ENCODE results near the gene NRTN.

Gene NRTN

DNA sequence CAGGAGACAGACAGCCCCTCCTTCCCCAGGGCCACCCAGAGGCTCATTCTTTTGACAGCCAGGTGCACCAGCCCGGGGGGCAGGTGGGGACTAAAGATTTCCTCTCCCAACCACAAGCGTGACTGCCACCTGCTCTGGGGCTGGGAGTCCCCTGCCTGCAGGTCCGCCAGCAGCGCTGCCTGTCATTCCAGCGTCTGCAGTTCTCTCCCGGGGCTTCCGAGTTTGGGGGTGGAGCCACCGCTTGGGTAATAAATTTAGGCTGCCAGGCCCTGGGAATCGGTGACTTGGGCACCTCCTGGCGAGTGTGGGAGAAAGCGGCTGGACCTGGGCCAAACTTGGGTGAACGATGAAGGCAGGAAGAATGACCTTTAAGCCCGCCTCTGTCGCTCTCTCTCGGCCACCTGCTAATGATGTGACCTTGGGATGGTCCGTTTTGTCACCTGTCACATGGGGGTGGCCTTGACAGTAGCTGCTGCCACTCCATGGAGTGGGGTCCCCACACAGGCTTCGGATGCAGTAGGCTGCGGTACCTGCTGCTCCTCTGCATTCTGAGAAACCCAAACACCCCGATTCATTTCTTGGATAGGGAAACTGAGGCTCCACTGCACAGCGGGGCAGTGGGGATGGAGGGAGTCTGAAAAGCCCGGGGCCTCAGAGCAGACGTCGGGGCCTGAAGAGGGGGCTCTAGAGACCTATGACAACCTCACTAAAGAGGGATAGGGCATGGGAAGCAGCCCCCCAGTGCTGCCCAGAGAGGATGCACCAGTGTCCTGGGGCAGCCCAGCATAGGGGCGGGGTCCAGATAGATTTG lies 21.9 kb downstream of the NRTN start:
- H3F3A ChIP-seq (ENCODE audit: low read depth): no peaks in the 10 kb centered on the region
- peak overlapping the region; percentile 64 for H3K4me2 ChIP-seq (ENCODE audit: low read depth, low read length, poor library complexity, severe bottlenecking)
- no peak for TF ChIP-seq EZH2phosphoT487 (IDR thresholded peaks at IDR 0.05; ENCODE audit: borderline replicate concordance)
- TF ChIP-seq, protein P1, sequence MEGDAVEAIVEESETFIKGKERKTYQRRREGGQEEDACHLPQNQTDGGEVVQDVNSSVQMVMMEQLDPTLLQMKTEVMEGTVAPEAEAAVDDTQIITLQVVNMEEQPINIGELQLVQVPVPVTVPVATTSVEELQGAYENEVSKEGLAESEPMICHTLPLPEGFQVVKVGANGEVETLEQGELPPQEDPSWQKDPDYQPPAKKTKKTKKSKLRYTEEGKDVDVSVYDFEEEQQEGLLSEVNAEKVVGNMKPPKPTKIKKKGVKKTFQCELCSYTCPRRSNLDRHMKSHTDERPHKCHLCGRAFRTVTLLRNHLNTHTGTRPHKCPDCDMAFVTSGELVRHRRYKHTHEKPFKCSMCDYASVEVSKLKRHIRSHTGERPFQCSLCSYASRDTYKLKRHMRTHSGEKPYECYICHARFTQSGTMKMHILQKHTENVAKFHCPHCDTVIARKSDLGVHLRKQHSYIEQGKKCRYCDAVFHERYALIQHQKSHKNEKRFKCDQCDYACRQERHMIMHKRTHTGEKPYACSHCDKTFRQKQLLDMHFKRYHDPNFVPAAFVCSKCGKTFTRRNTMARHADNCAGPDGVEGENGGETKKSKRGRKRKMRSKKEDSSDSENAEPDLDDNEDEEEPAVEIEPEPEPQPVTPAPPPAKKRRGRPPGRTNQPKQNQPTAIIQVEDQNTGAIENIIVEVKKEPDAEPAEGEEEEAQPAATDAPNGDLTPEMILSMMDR (conservative IDR thresholded peaks at IDR 0.05; ENCODE audit: low read length): 0 out of 2 replicates have a peak, but pooled peaks have one; percentile 30
- no peaks in the 10 kb centered on the region for H3K79me2 ChIP-seq (ENCODE audit: insufficient read depth, low read length)
- peaks cover 10% of the 10 kb centered on the region for H3K4me1 ChIP-seq (ENCODE audit: insufficient read depth, low read length, poor library complexity, severe bottlenecking)
- H4K20me1 ChIP-seq (ENCODE audit: insufficient read depth, low read length, poor library complexity, severe bottlenecking): no peaks in the 10 kb centered on the region
- H3K27me3 ChIP-seq (ENCODE audit: insufficient read depth, low read length, poor library complexity, severe bottlenecking): no peaks in the 10 kb centered on the region
- peak overlapping the region; percentile 58 for H3K4me3 ChIP-seq (ENCODE audit: low read length, poor library complexity, severe bottlenecking)
- H3K9me3 ChIP-seq (ENCODE audit: insufficient read depth, low read depth, low read length): no peaks in the 10 kb centered on the region
- peak overlapping the region; percentile 74 for H2AFZ ChIP-seq (ENCODE audit: low read length)
- no peak overlapping the region for H3K9ac ChIP-seq (ENCODE audit: low read depth, low read length, poor library complexity, severe bottlenecking)
- H3K36me3 ChIP-seq (ENCODE audit: insufficient read depth, low read length): no peaks in the 10 kb centered on the region
- no peaks in the 10 kb centered on the region for H3K9me2 ChIP-seq (replicated peaks; ENCODE audit: low read depth, low read length)

DNA sequence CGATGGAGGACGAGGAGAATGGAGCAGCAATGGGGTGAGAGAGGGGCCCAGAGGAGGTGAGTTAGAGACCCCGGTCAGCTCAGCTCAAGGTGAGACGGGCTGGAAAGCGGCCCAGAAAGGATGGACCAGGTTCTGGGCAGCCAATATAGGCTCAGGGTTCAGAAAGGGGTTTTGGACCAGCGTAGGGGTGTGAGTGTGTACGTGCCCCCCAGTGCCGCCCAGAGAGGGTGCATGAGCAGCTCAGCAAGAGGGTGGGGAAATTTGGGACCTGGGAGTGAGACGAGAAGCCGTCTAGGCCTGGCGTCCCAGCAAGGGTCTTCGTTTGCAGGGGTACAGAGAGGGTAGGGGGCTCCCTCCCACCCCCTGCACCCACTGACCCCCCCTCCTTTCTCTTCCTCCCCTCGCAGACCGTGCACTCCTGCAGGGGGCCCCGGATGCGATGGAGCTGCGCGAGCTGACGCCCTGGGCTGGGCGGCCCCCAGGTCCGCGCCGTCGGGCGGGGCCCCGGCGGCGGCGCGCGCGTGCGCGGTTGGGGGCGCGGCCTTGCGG lies 22.5 kb downstream of the NRTN start:
- Histone ChIP-seq H3K4me2 (ENCODE audit: low read depth, low read length, poor library complexity, severe bottlenecking) (peak overlapping the region; percentile 64), H3K79me2 (ENCODE audit: insufficient read depth, low read length) (no peaks in the 10 kb centered on the region), H3K36me3 (ENCODE audit: insufficient read depth, low read length) (no peaks in the 10 kb centered on the region), H2AFZ (ENCODE audit: low read length) (no peak overlapping the region), H3K27me3 (ENCODE audit: insufficient read depth, low read length, poor library complexity, severe bottlenecking) (no peaks in the 10 kb centered on the region), H3K4me1 (ENCODE audit: insufficient read depth, low read length, poor library complexity, severe bottlenecking) (peaks cover 10% of the 10 kb centered on the region), H4K20me1 (ENCODE audit: insufficient read depth, low read length, poor library complexity, severe bottlenecking) (no peaks in the 10 kb centered on the region), H3K9me3 (ENCODE audit: insufficient read depth, low read depth, low read length) (no peaks in the 10 kb centered on the region), H3K9me2 (replicated peaks; ENCODE audit: low read depth, low read length) (no peaks in the 10 kb centered on the region), H3K9ac (ENCODE audit: low read depth, low read length, poor library complexity, severe bottlenecking) (no peak overlapping the region), H3K4me3 (ENCODE audit: low read length, poor library complexity, severe bottlenecking) (no peak overlapping the region), H3F3A (ENCODE audit: low read depth) (no peaks in the 10 kb centered on the region)
- TF ChIP-seq, protein P1 (conservative IDR thresholded peaks at IDR 0.05; ENCODE audit: low read length): no peak
- TF ChIP-seq EZH2phosphoT487 (IDR thresholded peaks at IDR 0.05; ENCODE audit: borderline replicate concordance): no peak

DNA sequence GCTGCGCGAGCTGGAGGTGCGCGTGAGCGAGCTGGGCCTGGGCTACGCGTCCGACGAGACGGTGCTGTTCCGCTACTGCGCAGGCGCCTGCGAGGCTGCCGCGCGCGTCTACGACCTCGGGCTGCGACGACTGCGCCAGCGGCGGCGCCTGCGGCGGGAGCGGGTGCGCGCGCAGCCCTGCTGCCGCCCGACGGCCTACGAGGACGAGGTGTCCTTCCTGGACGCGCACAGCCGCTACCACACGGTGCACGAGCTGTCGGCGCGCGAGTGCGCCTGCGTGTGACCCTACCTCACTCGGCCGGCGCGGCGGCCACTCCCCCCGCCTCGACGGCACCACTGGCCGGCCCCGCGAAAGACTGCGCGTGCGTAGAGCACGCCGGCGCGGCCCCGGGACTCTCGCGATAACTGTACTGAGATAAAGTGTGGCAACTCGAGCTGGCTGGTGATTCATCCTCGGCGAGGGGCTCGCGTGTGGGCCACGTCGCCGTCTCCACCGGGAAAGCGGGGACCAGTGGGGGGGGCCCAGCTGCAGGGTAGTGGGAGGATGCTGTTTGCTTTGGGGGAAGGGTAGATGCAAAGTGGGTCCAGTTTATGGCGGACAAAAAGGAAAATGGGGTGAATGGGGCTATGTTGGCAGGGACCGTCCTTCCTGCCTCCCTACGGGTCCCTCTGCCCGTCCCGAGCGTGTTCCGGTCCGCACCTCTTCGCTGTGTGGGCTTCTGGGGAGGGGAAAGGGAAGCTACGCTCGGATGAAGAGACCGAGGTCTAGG lies 23.2 kb downstream of the NRTN start:
- peaks cover 10% of the 10 kb centered on the region for H3K4me1 ChIP-seq (ENCODE audit: insufficient read depth, low read length, poor library complexity, severe bottlenecking)
- TF ChIP-seq EZH2phosphoT487 (IDR thresholded peaks at IDR 0.05; ENCODE audit: borderline replicate concordance): no peak
- TF ChIP-seq, protein P1 (conservative IDR thresholded peaks at IDR 0.05; ENCODE audit: low read length): no peak
- no peaks in the 10 kb centered on the region for H3K79me2 ChIP-seq (ENCODE audit: insufficient read depth, low read length)
- H2AFZ ChIP-seq (ENCODE audit: low read length): no peak overlapping the region
- no peak overlapping the region for H3K9ac ChIP-seq (ENCODE audit: low read depth, low read length, poor library complexity, severe bottlenecking)
- no peak overlapping the region for H3K4me3 ChIP-seq (ENCODE audit: low read length, poor library complexity, severe bottlenecking)
- no peaks in the 10 kb centered on the region for H3K9me3 ChIP-seq (ENCODE audit: insufficient read depth, low read depth, low read length)
- H3K9me2 ChIP-seq (replicated peaks; ENCODE audit: low read depth, low read length): no peaks in the 10 kb centered on the region
- H4K20me1 ChIP-seq (ENCODE audit: insufficient read depth, low read length, poor library complexity, severe bottlenecking): no peaks in the 10 kb centered on the region
- H3K4me2 ChIP-seq (ENCODE audit: low read depth, low read length, poor library complexity, severe bottlenecking): no peak overlapping the region
- H3K36me3 ChIP-seq (ENCODE audit: insufficient read depth, low read length): no peaks in the 10 kb centered on the region
- H3F3A ChIP-seq (ENCODE audit: low read depth): no peaks in the 10 kb centered on the region
- no peaks in the 10 kb centered on the region for H3K27me3 ChIP-seq (ENCODE audit: insufficient read depth, low read length, poor library complexity, severe bottlenecking)
